ENCODE data around the gene ZDHHC14.
"Not testable (repeated sequence)": the region's sequence is repeated elsewhere in the genome, so short reads cannot be mapped to it uniquely, and the experiment has no call there.

Gene ZDHHC14

DNA sequence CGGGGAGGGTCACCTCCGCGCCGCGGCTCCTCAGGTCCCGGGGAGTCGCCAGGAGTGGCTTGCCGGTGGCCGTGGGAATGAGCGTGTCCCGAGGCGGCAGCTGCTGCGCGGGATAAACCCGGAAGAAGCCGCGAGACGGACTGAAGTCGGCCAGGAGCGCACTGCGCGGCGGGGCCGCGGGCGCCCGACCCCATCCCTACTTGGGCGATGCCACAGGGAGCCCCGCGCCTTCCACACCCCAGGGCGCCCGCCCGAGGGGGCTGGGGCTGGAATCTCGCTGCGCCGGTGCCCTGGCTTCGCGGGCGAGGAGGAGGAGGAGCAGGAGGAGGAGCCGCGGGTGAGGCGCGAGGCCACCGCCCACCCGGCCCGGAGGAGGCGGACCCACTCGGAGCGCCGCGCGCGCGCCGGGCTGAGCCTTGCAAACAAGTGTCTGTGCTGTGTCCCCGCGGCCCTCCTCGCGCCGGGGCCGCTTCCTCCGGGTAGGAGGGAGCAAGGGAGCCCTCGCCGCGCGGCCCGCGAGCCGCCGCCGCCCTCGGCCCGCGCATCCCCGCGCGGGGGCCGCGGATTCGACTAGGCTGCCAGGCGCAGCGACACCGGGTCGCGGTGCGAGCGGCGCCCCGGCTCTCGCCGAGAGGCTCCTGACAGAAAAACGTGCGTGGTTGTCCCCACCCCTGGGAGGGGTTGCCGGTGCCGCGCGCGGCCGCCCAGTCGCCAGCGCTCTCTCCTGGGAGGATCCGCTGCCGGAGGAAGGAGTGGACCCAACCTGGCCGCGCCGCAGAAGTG is at the start of gene ZDHHC14:
Gene ZDHHC14, plus strand, starts transcription at position 412 of the 783 bp plus-strand sequence.
- DNase-seq (ENCODE audit: extremely low read depth in 1 of 2, low read depth in 1 of 2): peak; percentile 53 to 86

DNA sequence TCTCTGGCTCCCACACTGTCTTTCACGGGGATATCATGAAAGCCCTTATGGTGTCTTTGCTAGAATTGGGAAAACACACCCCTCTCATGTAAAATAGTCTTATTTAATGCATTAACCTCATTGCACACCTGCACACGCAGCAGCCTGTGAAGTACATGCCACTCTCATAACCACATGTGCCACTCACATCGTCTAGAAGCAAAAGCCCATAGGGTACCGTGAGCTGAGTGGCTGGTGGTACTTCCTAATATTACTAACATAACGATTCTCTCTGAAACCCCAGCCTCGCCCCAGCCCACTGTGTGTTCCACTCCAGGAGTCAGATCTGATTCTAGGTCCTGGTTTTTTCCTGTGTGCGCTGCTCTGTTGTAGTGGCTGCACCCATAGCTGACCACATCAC is 48.2 kb upstream of the ZDHHC14 start:
- no peak for DNase-seq (ENCODE audit: extremely low read depth in 1 of 2, low read depth in 1 of 2)

DNA sequence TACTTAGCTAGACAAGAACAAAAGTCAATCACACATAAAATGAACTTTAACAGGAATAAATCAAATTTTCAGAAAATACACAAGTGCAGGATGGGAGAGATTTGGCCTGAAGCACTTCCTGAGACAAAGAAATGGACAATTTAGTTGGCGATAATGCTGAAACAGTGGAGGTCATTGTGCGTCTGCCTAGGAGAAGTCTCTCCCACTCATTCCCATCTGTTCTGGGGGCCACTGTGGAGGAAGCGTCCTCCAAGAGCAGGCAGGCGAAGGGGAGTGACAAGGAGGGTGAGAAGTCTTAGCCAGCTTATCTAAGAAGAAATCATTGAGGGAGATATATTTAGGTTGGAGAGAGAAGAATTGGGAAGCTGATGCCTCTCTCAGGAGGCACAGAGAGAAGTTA is 47.5 kb upstream of the ZDHHC14 start:
- no peak for DNase-seq (ENCODE audit: extremely low read depth in 1 of 2, low read depth in 1 of 2)

DNA sequence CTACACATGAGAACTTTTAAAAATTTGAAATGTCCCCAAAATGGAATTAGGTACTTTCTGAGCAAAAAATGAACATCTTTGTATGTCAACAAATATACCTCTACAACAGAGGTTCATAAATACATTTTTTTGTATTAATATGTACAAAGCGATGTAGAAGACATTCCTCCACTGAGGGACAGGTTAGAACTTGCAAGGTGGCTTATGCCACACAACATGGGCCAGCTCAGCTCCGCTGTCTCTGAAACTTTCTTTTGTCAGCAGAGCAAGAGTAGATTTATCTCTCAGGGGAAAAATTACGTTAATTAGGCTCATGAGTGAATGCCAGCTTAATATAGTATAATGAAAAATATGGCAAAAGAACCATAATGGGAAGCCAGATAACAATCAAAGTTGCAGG is 47.0 kb upstream of the ZDHHC14 start:
- DNase-seq (ENCODE audit: extremely low read depth in 1 of 2, low read depth in 1 of 2): no peak

DNA sequence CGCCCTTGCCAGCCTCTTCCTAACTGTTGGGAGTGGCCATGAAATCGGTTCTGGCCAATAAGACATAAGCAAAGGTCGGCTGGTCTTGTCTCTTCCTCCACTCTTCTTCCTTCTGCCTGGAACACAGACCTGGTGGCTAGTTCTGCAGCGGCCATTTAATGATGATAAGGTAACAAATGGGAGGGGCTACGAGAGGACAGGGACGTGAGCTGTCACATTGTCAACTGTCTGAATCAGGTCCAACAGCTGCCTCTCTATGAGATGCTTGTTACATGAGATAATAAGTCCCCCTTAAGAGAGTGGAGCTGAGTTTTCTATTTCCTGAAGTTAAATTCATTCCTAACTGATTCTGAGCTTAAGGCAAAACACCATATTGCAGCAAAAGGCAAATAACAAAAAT is 45.2 kb upstream of the ZDHHC14 start:
- DNase-seq (ENCODE audit: extremely low read depth in 1 of 2, low read depth in 1 of 2): no peak

DNA sequence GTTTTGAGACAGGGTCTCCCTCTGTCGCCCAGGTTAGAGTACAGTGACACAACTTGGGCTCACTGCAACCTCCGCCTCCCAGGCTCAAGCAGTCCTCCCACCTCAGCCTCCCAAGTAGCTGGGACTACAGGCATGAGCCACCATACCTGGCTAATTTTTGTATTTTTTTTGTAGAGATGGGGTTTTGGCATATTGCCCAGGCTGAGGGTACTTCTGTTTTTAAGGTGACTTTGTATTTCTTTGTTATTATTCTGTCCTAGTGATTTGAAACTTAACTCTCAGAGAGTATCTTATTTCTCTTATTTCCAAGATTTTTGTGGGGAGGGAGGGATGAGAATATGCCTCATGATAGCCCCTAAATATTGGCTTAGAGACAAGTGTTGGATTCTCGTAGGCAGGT is 43.7 kb upstream of the ZDHHC14 start:
- DNase-seq (ENCODE audit: extremely low read depth in 1 of 2, low read depth in 1 of 2): not testable (repeated sequence)

DNA sequence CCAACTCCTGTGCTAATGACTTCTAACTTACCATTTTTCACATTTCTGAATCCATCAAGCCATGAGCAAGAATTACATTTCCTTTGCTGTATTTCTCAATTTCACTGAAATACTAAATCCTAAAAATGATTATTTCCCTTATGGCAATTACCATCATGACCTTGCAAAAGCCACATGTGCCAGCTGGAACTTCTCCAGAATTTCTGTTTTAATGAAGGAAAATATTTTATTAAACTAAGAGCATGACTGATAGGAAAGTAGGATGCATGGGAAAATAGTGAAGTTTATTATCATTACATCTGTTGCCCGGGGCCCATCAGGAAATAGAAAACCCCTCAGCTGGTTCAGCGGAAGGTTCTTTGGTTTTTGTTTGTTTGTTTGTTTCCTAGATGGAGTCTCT is 43.2 kb upstream of the ZDHHC14 start:
- DNase-seq (ENCODE audit: extremely low read depth in 1 of 2, low read depth in 1 of 2): no peak

DNA sequence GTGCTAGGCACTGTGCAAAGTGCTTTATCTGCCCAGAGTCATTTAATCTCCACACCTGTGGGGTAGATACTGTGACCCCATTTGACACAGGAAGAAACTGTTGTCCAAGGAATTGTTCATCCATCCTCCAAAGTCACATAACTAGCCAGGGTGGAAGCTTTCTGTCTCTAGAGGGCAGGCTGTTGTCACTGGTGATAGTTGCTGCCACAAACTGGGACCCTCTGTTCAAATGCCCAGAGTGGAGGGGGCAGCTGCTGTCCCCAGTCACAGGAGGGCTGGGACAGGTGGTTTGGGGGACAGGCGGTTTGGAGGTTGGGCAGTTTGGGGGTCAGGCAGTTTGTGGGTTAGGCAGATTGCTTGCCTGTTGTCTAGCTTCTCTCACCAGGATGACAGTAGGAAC is 41.6 kb upstream of the ZDHHC14 start:
- no peak for DNase-seq (ENCODE audit: extremely low read depth in 1 of 2, low read depth in 1 of 2)

DNA sequence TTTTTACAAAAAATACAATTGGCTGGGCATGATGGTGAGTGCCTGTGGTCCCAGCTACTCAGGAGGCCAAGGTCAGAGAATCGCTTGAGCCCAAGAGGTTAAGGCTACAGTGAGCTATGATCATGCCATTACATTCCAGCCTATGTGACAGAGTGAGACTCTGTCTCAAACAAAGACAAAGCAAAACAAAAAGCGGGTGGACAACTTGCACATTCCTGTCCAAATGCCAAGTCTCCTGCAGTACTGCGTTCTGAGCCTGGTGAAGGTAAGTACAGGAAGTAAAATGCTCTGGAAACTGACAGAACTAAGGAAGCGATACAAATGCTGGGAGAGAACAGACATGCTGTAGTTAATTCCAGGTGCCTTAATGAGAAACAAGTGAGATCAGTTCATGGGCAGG is 37.3 kb upstream of the ZDHHC14 start:
- no peak for DNase-seq (ENCODE audit: extremely low read depth in 1 of 2, low read depth in 1 of 2)

DNA sequence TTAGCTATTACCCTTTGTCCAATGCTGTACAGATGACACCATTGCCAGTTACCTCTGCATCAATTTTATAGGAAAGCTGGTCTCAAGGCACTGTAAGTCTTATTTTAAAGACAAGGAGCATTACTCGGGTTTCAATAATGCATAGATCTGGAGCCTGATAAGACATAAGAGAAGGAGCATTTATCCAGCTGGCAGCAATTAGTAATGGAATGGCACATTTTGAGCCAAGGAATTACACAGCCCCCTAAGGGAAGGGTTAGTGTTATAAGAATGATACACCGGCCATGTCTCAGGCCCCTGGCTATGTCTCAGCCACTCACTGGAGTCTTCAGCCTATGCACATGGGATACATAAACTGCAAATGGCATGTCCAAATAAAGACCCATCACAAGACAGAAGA is 34.6 kb upstream of the ZDHHC14 start:
- DNase-seq (ENCODE audit: extremely low read depth in 1 of 2, low read depth in 1 of 2): no peak

DNA sequence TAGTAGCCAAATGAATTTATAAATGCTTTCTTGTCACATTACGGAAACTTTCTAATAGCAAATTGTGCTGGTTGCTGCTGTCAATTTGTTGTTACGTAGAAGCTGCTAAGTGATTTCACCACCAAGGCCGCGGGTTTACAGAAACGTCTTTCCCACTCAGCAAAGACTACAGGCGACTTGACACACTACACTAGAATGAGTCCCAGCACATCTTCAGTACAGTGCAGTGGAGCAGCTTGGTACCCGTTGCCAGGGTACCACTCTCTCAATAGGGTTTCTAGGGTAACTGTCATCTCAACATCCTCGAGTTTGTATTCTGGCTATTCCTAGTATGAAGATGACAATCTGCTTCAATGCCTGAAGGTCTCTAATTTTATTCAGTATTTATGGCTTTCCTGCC is 22.7 kb upstream of the ZDHHC14 start:
- DNase-seq (ENCODE audit: extremely low read depth in 1 of 2, low read depth in 1 of 2): no peak

DNA sequence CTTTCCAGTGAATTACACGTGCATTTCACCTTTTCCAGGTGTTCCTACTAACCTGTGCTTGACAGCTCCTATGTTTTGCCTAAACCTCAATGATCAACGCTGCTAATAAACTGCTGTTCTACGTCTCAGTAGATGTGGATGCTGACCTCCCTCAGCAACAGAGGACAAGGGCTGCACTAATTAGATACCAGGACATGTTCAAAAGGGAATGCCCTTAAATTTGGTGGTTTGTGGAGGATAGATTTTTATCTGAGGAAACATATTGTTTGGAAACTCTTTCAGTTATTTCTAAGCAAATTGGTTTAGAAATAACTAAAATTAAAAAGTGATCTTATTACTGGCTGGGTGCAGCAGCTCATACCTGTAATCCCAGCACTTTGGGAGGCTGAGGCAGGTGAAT is 19.1 kb upstream of the ZDHHC14 start:
- DNase-seq (ENCODE audit: extremely low read depth in 1 of 2, low read depth in 1 of 2): no peak

DNA sequence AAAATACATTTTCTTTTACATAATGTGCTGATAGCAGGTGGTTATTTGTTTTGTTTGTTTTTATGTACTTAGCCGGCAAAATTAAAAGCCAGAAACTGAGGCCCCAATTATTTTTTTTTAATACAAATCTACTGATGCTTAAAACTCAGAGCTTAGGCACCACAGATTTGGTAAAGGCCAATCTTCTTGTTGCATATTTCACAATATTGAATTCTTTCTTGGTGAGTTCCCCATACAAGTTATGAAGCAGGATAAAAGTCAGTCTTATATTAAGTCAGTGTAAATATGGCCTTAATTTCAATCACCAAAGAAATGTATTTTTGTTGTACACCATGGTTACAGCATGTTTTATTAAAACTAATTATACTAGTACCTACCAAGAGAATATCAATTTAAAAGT is 16.3 kb upstream of the ZDHHC14 start:
- no peak for DNase-seq (ENCODE audit: extremely low read depth in 1 of 2, low read depth in 1 of 2)

DNA sequence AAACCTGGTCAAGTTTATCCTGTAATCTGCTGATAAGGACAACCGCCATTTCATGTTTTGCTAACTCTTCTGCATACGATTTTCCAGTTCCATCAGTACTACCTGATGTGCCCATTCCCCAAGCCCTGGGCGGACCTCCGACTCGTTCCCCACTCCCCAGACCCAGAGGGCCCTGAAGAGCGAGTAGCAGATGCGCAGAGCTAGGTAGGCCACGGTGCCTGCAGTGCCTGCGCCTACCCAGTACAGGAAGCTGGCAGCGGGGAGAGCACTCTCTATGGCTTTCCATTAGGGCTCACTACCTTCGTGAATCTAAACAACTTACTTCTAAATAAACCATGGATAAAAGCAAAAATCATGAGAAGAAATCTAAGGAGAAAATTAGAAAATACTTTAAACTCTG is 14.3 kb upstream of the ZDHHC14 start:
- DNase-seq (ENCODE audit: extremely low read depth in 1 of 2, low read depth in 1 of 2): no peak

DNA sequence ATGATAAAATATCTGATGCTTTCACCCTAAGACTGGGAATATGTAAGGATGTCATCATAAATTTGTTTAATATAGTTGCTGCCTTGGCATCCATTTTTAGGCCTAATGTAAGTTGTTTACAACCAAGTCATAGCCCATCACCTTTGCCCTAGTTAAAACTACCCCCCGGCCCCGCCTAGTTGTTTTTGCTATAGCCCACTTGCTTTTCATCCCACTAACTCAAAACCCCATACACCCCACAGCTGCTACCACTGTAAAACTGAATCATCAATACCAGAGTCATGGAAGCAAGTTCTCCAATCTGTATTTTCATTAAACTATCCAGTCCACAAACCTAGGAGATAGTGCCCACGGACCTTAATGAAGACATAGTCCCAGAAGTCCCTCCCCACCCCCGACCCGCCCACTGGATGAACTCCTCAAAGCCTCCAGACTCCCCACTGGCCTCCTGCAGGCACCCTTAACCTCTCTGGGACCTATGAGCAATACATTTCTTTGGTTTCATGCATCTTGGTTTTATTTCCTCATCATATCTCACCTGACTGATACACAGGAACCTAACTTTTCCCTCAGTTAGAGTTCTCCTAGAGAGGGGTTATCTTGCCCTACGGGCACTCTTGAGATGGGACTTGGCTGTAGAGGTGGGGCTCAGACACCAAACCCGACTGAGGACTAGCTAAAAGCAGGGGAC is 12.5 kb upstream of the ZDHHC14 start:
- DNase-seq (ENCODE audit: extremely low read depth in 1 of 2, low read depth in 1 of 2): no peak

DNA sequence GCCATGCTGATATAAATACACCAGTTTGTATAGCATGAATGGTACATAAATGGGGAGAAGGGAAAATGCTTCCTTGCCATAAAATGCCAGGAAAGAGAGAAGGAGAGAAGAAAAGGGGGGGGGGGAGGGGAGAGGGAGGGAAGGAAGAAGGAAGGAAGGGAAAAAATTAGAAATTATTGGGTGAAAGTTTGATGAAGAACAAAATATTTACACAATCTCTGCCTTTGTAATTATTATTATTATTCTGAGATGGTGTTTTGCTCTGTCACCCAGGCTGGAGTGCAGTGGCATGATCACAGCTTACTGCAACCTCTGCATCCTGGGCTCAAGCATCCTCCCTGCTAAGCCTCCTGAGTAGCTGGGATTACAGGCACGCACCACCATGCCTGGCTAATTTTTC is 10.2 kb upstream of the ZDHHC14 start:
- DNase-seq (ENCODE audit: extremely low read depth in 1 of 2, low read depth in 1 of 2): no peak

DNA sequence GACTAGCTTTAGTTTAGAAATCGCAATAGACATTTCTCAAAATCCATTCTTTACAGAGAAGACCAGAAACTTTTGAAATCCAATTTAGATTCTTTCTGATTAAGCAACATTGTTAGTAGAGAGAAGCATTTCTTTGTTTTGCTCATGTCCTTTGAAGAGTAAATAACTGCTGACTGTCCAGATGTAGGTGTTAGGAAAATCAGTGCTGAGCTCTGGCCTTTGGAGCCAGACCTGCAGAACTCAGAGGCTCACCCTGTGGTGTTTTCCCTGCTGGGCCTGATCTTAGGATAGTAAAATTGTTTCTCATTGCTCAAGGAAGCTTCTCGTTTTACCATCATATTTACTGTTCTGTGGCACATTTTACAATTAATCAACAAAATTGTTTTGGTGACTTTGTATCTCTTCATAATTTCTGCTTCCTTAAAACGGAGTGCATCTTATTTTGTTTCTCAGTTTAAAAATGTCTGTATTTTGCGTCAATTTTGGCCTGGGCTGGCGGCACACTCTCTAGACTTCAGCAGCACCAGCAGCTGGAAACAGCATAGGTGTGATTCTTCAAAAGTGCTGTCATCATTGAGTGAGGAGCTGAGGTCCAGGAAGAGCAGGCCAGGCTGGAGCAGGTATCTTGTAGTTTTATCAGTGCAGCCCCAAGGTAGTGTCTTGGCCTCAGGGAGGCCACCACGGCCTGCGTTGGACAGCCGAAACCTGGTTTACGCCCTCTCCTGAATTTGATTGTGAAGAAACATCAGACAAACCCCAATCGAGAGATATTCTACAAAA is 8.3 kb upstream of the ZDHHC14 start:
- DNase-seq (ENCODE audit: extremely low read depth in 1 of 2, low read depth in 1 of 2): no peak

DNA sequence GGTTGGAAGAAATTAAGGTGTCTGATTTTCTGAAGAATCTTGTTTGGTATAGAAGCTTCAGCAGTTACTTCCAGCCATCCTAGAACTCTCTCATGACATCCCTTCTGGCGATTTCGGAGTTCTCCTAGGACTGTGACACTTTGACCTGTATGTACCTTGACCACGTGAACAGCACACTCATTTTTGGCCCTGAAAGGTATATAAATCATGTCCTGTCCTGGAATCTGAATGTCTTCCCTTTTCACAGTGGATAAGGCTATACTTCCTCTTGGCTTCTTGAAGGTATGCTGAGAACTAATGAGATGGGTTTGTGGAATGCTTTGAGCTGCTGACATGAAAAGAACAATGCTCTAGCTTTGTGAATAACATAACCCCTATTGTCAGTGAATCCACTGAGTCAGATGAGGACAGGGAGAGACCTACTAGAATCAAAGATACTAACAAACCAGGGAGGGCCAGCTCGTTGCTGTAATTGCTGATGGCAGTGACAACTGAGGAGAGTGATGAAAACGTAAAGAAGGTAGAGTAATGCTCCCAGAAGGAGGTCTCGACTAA is 6.0 kb upstream of the ZDHHC14 start:
- no peak for DNase-seq (ENCODE audit: extremely low read depth in 1 of 2, low read depth in 1 of 2)

DNA sequence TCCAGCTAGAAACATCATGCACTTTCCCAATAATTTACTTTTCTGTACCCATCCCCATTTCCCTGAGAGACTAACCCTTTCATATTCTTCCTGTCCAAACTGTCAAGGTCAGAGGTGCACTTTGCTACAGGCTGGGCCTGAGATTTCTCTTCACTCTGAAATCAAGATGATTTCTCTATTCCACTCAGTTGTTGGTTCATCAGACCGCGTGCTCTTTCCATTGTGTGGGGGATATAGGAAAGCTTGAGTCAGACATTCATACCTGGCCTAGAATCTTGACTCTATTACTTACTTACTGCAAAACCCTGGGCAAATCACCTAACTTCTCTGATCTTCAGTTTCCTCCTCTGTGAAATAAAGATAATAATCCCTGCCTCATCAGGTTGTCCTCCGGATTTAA is 4.7 kb upstream of the ZDHHC14 start:
- no peak for DNase-seq (ENCODE audit: extremely low read depth in 1 of 2, low read depth in 1 of 2)

DNA sequence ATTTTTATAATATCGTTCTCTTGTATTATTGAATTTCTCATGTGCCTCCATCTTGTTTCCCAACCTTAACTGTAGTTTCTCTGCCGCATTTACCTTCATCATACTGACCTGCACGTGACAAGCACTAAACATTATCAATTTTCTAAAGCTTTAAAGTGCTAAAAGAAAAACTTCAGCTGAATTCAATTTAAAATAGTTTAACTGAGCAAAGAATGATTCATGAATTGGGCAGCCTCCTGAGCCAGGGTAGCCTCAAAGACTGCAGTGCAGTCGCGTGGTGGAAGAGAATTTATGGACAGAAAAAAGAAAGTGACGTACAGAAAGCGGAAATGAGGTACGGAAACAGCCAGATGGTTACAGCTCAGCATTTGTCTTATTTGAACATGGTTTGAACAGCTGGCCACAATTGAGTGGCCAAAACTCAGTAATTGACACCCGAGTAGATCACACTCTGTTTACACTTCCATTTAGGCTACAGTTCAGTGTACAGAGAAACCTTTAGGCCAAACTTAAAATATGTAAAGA is 4.2 kb upstream of the ZDHHC14 start:
- DNase-seq (ENCODE audit: extremely low read depth in 1 of 2, low read depth in 1 of 2): no peak
